HG02884 (cell line): ENCODE measurements around the gene TSSC4.

Experiments
- ATAC-seq: cut with Tn5 transposase; IDR thresholded peaks from one replicate; pipeline ENCODE4 v1.9.1; 2021; ENCODE audit warnings: mild to moderate bottlenecking, moderate library complexity; ENCODE audit not compliant: unreplicated experiment

TSSC4 gene

GRCh38 chr11:2415601-2416380 lies 15.2 kb downstream of the TSSC4 start:
- no peak for ATAC-seq

DNA sequence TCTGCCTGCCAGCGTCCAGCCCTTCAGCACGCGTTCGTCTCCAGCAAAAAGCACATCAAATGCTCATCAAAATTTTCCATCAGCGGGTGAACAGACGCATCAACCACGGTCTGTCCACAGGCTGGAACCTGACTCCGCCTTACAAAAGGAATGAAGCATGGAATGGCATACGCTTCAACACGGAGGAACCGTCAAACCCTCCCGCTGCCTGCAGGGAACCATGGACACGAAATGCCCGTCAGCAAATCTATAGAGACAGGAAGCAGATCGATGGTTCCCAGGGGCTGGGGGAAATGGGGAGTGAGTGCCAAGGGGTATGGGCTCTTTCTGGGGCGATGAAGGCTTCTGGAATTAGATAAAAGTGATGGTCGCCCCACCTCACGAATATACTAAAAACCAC lies 16.2 kb downstream of the TSSC4 start:
- ATAC-seq: no peak

DNA sequence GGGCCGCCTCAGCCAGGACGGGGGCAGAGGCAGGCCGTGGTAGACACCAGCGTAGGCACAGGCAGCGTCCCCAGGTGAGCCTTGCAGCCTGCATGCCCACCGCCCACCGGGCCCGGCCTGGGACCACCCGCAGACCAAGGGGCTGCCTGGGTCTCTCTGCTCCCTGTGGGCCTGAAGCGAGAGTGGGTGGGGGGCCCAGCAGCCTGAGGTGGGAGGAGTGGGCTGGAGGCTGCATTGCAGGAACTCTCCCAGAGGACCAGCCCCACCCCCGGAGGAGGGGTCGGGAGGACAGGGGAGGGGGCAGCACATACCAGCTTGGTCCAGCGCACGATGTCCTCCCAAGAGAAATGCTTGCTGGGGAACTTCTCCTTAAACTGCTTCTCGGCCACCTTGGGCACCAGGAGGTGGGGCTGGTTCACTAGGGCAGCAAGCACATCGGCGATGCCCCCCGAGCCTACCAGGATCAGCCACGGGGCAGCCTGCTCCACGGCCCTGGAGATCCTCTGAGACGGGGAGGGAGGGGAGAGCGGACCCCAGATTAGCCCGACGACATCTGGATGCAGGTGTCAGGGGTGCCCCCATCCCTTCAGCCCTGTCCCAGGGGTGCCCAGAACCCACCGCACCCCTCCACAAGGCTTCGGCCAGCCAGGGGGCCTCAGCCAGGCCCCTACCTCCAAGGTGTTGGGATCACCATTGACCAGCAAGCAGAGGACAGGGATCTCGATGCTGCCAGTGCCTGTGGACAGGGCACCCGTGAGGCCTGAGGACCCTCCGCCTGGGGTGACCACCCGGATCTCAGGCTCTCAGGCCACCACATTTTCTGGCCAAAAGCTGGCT lies 17.5 kb downstream of the TSSC4 start:
- ATAC-seq: no peak

- no peak for ATAC-seq
Observed at GRCh38 chr11:2418693-2419360, 18.3 kb downstream of the TSSC4 start.

DNA sequence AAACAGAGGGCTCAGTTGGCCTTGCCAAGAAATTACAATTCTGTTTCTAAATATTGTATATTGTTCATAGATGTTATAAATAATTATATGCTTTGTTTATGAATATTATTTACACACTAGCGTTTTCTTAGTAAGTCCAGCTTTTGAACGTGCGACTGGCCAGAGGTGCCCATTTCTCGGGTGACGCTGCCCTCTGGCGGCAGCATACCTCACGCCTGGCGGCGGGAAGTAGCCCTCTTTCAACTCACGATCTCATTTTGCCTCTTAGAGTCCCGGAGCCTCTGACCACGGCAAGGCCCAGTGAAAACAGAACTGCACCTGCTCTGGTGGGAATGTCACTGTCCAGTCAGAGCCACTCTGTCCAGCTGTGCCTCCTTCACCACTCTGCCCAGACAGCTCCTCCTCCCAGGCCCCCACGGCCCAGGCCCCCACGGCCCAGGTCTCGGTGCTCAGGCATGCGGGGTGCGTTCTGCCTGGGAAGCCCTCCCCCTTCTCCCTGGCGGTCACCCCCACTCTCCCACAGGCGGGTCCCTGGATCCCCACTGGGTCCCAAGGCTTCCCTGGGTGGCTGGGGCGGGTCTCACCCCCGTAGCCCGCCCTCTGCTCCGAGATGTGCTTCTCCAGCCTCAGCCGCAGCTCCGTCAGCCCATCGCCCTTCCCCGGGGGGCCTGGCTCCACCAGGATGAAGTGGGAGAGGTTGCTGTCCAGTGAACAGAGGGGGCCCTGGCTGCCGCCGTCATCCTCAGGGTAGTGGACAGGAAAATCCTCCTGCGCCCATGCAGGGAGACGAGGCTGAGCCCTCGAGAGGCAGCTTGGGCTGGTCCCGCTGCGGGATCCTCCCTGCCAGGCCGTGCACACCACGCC lies 19.3 kb downstream of the TSSC4 start:
- no peak for ATAC-seq

- peak; percentile 79 for ATAC-seq
Observed at GRCh38 chr11:2420502-2421225, 20.1 kb downstream of the TSSC4 start.

DNA sequence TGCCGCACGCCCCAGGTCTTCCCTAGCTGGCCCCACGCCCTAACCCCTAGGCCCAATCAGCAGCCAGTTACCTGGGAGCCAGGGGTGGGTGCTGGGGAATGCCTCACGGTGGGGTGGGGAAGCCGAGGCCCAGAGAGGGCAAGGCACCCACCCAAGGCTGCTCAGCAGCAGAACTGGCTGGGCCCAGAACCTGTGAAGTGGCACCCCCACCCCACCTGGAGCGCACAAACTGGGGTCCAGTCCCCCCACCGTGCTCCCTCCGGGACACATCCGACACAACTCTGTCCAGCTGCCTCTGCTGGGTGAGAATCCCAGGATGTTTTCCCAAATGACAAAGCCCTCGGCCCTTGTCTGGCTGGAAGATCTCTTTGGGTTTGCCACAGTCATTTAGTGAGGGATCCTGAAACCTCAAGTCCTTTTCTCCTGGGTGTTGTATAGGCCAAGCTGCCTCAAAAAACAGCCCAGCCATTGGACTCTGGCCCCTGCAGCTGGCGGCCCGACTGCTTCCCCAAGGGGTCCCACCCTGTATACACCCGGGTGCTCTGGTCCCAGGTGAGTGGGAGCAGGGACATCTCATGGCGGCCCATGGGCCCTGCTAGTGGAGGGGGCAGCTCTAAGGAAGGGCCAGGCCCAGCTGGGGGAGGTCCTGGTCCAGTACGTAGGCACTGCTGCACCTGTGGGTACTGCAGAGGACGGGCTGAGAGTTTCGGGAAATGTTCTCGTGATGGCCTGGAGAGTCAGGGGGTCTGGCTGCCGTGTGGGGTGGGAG lies 20.9 kb downstream of the TSSC4 start:
- ATAC-seq: no peak

DNA sequence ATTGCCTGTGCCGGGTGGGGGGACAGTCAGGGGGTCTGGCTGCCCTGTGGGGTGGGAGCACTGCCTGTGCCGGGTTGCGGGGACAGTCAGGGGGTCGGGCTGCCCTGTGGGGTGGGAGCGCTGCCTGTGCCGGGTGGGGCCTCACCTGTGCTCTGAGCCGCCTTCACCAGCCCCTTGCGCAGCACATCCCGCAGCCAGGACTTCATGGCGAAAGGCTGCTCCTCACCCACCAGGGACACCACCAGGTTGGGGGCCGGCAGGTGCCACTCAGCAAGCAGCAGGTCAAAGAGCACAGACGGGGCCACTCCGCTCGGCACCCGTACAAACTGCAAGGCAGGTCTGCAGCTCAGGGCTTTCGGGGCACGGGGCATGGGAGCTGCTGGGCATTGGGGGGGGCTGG lies 21.4 kb downstream of the TSSC4 start:
- ATAC-seq: no peak

DNA sequence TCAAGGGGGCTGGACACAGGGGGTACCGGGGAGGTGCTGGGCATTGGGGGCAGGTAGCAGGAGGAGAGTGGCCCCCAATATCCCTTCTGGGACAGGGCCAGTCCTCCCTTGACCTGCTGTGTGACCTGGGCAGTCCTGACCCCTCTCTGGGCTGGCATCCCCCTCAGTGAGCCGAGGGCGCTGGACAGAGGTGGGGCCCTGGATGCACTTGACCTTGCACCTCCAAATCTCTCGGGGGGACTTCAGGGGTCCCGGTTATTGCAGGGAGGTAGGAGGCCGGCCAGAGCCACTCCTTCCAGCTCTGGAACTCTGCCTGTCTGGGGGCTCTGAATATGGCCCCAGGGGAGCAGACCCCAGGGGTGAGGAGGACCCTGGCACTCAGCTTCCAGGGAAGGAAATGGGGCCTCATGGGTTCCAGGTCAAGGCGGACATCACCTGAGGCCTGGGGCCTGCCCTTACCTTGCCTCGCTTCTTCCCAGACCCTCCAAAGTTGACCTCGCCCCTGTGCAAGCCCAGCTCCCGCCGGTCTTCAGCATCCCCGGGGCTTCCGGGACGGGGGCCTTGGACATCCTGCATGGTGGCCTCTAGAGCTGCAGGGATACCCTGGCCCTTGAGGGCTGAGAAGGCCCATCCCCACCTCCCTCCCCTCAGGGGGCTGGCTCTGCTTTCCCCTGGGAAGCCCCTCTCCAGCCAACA lies 22.1 kb downstream of the TSSC4 start:
- no peak for ATAC-seq

DNA sequence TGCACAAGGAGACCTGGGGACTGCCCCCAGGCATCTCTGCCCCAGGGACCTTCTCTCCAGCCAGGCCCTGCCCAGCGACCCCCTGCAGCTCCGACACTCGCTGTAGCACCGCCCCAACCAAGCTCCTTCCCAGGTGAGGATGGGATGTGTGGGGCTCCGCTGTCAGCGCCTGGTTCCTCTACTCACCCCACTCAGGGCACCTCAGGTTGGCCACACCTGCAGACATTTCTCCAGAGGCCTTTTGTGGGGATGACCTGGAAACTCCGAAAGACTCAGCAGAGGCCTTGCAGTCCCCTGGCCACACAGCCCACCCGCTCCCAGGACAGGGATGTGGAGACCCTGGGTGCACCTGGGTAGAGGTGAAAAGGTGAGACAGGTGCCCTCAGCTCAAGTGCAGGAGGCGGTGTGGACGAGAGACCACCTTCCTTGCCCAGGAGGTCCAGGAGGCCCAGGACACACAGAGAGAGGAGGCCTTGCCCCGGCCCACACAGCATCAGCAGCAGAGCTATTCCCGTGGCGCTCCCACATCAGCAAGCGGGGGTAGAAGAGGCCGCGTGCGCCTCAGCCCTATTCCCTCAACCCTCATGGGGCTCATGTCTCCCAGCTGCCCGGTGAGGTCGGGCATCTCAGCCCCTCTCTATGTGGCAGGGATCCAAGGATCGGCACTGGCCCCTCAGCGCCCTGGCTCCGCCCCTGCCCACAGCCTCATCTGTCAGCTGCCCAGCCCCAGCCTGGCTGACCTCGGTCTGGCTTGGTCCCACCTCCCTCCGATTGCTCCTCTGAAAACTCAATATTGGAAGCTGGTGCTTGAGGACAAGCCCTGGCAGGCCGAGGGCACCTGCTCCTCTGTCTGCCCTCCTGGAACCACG lies 22.8 kb downstream of the TSSC4 start:
- no peak for ATAC-seq

- no peak for ATAC-seq
Observed at GRCh38 chr11:2424811-2425495, 24.4 kb downstream of the TSSC4 start.

GRCh38 chr11:2425506-2425905 lies 25.0 kb downstream of the TSSC4 start:
- no peak for ATAC-seq

GRCh38 chr11:2426221-2426620 lies 25.7 kb downstream of the TSSC4 start:
- no peak for ATAC-seq

DNA sequence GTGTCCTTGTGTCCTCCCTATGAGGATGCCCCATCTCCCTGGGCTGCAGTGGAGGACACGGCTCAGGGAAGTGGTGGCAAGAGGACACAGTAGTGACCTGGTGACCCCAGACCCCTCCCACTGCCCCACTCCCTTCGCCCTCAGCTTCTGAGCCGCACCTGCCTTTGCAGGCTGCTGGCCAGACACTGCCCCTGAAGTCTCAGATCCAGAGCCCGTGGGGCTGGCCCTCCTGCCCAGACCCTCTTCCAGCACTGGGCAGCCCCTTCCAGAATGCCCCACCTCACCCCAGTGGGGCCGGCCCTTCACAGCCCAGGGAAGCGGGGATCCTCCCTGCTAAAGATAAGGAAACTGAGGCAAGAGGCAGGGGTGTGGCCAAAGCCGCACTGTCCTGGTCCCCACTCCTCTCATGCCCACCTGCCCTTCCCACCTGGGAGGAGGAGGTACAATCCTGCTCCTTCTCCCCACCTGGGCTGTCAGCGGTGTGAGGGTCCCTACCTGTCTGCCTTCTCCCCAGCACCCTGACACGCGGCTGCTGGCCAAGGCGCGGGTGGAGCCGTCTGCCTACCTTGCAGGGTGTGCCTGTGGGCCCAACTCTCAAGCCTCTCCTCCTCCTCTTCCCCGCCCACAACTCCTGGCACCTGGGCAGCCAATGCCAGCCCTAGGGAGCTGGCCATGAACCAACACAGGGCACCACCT lies 26.4 kb downstream of the TSSC4 start:
- ATAC-seq: no peak

DNA sequence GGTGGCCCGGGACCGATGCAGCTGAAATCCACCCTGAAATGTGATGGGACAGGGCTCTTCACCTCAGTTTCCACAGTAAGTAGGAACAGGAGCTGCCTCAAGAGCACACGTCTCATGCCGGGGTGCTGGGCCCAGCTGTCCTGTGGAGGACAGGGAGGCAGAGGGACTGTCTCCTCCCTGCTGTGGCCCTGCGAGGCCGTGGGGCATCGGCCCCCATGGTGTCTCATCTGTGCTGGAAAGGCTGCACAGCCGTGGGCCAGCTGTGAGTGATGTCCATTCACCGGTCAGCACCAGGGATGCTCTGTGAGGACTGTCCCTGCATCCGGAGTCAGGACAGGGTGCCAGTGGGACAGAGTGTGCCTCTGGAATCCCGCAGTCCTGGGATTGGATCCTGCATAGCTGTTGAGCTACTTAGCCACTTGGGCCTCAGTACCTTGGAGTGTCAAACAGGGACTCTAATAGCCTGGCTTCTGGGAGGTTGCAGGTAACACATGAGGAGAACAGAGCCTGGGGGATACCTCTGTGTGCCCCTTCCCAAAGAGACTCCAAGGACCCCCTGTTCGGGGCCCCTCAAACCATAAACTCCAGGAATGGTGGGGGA lies 27.3 kb downstream of the TSSC4 start:
- no peak for ATAC-seq

DNA sequence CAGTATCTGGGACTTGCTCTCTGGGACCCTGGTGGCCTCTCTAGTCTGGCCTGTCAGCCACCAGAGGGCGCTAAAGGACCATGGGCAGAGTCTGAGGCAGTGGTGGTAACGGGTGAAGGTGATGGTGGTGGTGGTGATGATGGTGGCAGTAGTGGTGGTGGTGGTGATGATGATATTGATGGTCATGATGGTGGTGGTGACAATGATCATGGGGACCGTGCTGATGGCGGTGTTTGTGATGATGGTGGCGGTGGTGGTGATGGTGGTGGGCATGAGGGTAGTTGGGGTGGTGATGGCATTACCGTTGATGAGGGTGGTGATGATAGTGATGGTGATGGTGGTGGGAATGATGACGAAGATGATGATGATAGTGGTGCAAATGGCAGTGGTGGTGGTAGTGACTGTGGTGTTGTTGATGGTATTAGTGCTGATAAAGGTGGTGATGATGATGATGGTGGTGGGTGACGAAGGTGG lies 27.8 kb downstream of the TSSC4 start:
- ATAC-seq: no peak
